Colonic mucosa (tissue), 4 donors: ENCODE results near the gene POLR3A. TPM values are rescaled to one million over a fixed set of nuclear protein-coding genes. Genes with fewer than 3 reads are reported as not detected.

Source experiments
- DNase-seq: peaks from one replicate; pipeline ENCODE4 v3.0.0-alpha.2; 2020
- H3K27ac ChIP-seq: fragments of 200-600 bp; one replicate; pipeline ENCODE4 v1.8.0; 2021
- H3K27me3 ChIP-seq: fragments of 200-600 bp; one replicate; pipeline ENCODE4 v1.8.0; 2021
- H3K36me3 ChIP-seq: fragments of 200-600 bp; one replicate; pipeline ENCODE4 v1.8.0; 2021
- H3K4me1 ChIP-seq: fragments of 200-600 bp; one replicate; pipeline ENCODE4 v1.8.0; 2021; ENCODE audit warnings: mild to moderate bottlenecking
- H3K4me3 ChIP-seq: fragments of 200-600 bp; one replicate; pipeline ENCODE4 v1.8.0; 2021
- H3K9ac ChIP-seq, 2 donors: one replicate each; pipeline ENCODE4 v1.7.0; 2013; ENCODE audit warnings: control low read depth in 2 of 2, low read depth in 2 of 2, low read length in 2 of 2
- H3K9me3 ChIP-seq: fragments of 200-600 bp; one replicate; pipeline ENCODE4 v1.8.0; 2021
- CTCF ChIP-seq: fragments of 200-600 bp; IDR thresholded peaks from one replicate; pipeline ENCODE4 v1.8.0; 2022; ENCODE audit warnings: antibody characterized with exemption, mild to moderate bottlenecking
- intact Hi-C: fragments of 100-400 bp; cut with DNase I; formaldehyde crosslinking; loops from one replicate; pipeline ENCODE4 v1.14.1; 2022
- total RNA-seq, 2 donors: library from RNA; stranded (reverse); fragmentation: NEBNext Ultra II Directional in 1 of 2; extraction: Animal tissue kit (Norgen Biotek cat#: 25700) in 1 of 2; gene quantifications; one replicate each; pipeline ENCODE4 v1.2.1, GENCODE V29; 2021
- donor health status: healthy.
- donor health status: DM: no; HTN: no; CAD: no.
- donor health status: DM: no; HTN: no; CAD: no.

Gene POLR3A
- total RNA-seq, 2 donors from 2014 or later = 11.3 to 14.6 TPM

GRCh38 chr10:77963901-77964300 lies 65.4 kb downstream of the POLR3A start:
- Histone ChIP-seq H3K9me3 (no peaks in the 10 kb centered on the region), H3K9ac (no peak overlapping the region), H3K27ac (no peak overlapping the region), H3K36me3 (no peaks in the 10 kb centered on the region), H3K4me1 (no peaks in the 10 kb centered on the region), H3K27me3 (no peaks in the 10 kb centered on the region), H3K4me3 (no peak overlapping the region)
- no peak for TF ChIP-seq CTCF
- no peak for DNase-seq
- intact Hi-C loops = no loop called here

- no peak overlapping the region for H3K4me3 ChIP-seq
- no peak overlapping the region for H3K9ac ChIP-seq
- H3K9me3 ChIP-seq = no peaks in the 10 kb centered on the region
- intact Hi-C loops = no loop called here
- TF ChIP-seq CTCF = no peak
- no peaks in the 10 kb centered on the region for H3K27me3 ChIP-seq
- no peaks in the 10 kb centered on the region for H3K36me3 ChIP-seq
- no peak for DNase-seq
- H3K4me1 ChIP-seq = no peaks in the 10 kb centered on the region
- H3K27ac ChIP-seq = no peak overlapping the region
Observed at GRCh38 chr10:77962350-77963146, 66.8 kb downstream of the POLR3A start.

GRCh38 chr10:77961668-77962067 lies 67.6 kb downstream of the POLR3A start:
- DNase-seq = no peak
- TF ChIP-seq CTCF = no peak
- Histone ChIP-seq H3K27me3 (no peaks in the 10 kb centered on the region), H3K9me3 (no peaks in the 10 kb centered on the region), H3K27ac (no peak overlapping the region), H3K4me3 (no peak overlapping the region), H3K4me1 (no peaks in the 10 kb centered on the region), H3K9ac (no peak overlapping the region), H3K36me3 (no peaks in the 10 kb centered on the region)
- intact Hi-C loops = no loop called here

- no peaks in the 10 kb centered on the region for H3K9me3 ChIP-seq
- no peak overlapping the region for H3K4me3 ChIP-seq
- H3K4me1 ChIP-seq = no peaks in the 10 kb centered on the region
- H3K27ac ChIP-seq = no peak overlapping the region
- no peak overlapping the region for H3K9ac ChIP-seq
- H3K27me3 ChIP-seq = no peaks in the 10 kb centered on the region
- no peaks in the 10 kb centered on the region for H3K36me3 ChIP-seq
- DNase-seq = no peak
- intact Hi-C loops = no loop called here
- TF ChIP-seq CTCF = no peak
Observed at GRCh38 chr10:77960829-77961329, 68.4 kb downstream of the POLR3A start.

GRCh38 chr10:77959887-77960455 lies 69.3 kb downstream of the POLR3A start:
- no peaks in the 10 kb centered on the region for H3K4me1 ChIP-seq
- intact Hi-C loops = no loop called here
- H3K27ac ChIP-seq = no peak overlapping the region
- no peaks in the 10 kb centered on the region for H3K9me3 ChIP-seq
- H3K9ac ChIP-seq = no peak overlapping the region
- H3K36me3 ChIP-seq = no peaks in the 10 kb centered on the region
- no peaks in the 10 kb centered on the region for H3K27me3 ChIP-seq
- no peak for TF ChIP-seq CTCF
- no peak for DNase-seq
- H3K4me3 ChIP-seq = no peak overlapping the region
